ENCODE results near the gene ANGPTL3.
"Not testable (repeated sequence)": the region's sequence is repeated elsewhere in the genome, so short reads cannot be mapped to it uniquely, and the experiment has no call there.

Gene ANGPTL3

DNA sequence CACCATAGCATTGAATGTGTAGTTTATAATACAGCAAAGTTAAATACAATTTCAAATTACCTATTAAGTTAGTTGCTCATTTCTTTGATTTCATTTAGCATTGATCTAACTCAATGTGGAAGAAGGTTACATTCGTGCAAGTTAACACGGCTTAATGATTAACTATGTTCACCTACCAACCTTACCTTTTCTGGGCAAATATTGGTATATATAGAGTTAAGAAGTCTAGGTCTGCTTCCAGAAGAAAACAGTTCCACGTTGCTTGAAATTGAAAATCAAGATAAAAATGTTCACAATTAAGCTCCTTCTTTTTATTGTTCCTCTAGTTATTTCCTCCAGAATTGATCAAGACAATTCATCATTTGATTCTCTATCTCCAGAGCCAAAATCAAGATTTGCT lies at the start of gene ANGPTL3:
Gene ANGPTL3, plus strand, starts transcription at position 240 of the 400 bp plus-strand sequence. Its CDS starts 47 bp downstream, at position 287.
- no peak for DNase-seq

DNA sequence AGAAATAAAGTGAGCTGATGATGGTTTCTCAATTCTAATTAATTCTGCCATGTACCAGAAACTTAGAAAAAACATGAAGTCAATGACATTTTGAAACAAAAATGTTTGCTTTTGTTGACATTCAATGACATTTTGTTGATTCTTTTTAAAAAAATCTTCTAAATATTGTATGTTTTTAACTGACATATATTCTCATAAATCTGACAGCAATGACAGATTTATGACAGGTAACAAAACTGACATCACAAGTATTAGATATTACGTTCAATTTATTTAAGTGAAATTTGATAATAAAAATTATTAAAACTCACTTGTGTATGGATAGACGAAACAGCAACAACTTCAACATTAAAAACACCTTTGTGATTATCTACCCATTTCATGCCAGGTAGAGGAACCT lies 36.0 kb upstream of the ANGPTL3 start:
- no peak for DNase-seq

DNA sequence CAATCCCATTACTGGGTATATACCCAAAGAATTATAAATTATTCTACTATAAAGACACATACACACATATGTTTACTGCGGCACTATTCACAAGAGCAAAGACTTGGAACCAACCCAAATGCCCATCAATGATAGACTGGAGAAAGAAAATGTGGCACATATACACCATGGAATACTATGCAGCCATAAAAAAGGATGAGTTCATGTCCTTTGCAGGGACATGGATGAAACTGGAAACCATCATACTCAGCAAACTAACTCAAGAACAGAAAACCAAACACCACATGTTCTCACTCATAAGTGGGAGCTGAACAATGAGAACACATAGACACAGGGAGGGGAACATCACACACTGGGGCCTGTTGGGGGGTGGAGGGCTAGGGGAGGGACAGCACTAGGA lies 30.1 kb upstream of the ANGPTL3 start:
- not testable (repeated sequence) for DNase-seq

- not testable (repeated sequence) for DNase-seq
Observed at GRCh38 chr1:62567926-62568325, 29.4 kb upstream of the ANGPTL3 start.

GRCh38 chr1:62571517-62571916 lies 25.8 kb upstream of the ANGPTL3 start:
- not testable (repeated sequence) for DNase-seq

GRCh38 chr1:62572476-62572875 lies 24.8 kb upstream of the ANGPTL3 start:
- no peak for DNase-seq

DNA sequence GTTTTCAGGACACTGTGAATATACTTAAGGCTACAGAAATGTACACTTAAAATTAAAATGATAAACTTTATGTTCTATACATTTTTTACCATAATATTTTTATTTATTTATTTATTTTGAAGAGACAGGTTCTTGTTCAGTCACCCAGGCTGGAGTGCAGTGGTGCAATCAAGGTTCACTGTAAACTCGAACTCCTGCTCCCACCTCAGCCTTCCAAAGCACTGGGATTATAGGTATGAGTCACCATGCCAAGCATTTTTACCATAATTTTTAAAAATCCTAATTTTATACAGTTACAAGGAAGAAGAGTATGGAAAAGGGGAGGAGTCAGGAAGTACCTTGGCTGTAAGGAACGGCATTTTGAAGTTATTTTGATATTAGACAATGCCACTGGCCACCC lies 23.6 kb upstream of the ANGPTL3 start:
- DNase-seq = no peak

GRCh38 chr1:62585469-62586155 lies 11.7 kb upstream of the ANGPTL3 start:
- DNase-seq = no peak

DNA sequence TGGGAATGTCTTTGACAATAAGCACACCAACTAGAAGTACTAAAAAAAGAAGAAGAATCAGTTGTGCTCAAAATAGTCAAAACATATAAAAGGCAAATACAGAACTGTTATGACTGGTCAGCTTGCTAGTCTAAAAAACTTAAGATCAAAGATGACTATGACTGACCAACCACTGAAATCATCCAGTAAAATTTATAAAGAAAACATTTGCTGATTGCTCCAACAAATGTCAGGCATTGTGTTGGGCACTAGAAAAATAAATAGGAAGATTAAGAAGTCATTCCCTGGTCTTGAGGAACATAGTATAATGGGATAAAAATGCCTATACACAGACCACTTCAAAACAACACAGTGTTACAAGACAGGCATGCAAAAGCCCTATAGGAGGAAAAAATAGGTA lies 9.3 kb upstream of the ANGPTL3 start:
- DNase-seq = no peak

DNA sequence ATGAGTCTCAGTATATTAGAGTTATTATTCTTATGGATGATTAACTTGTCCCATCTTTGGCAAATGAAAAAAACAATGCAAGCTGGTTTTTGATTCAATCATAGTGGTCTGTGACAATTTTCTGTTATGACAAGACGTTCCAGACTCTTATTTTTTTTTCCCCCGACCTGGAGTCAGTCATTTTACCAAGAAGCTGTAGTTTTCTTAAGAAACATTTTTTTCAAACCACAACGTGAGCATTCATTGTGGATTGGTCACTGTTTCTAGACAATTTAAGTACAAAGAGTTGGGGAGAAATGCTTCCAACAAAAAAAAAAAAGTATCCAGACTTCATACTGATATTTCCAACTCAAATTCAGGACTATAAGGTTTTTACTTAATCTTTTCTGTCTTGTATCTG lies 8.0 kb upstream of the ANGPTL3 start:
- DNase-seq = no peak

GRCh38 chr1:62590255-62590969 lies 6.9 kb upstream of the ANGPTL3 start:
- no peak for DNase-seq

DNA sequence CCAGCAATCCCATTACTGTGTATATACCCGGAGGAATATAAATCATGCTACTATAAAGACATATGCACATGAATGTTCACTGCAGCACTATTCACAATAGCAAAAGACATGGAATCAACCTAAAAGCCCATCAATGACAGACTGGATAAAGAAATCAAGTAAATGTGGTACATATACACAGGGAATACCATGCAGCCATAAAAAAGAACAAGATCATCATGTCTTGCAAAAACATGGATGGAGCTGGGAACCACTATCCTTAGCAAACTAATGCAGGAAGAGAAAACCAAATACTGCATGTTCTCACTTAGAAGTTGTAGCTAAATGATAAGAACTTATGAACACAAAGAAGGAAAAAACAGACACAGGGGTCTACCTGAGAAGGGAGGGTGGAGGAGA lies 6.4 kb upstream of the ANGPTL3 start:
- DNase-seq = no peak

DNA sequence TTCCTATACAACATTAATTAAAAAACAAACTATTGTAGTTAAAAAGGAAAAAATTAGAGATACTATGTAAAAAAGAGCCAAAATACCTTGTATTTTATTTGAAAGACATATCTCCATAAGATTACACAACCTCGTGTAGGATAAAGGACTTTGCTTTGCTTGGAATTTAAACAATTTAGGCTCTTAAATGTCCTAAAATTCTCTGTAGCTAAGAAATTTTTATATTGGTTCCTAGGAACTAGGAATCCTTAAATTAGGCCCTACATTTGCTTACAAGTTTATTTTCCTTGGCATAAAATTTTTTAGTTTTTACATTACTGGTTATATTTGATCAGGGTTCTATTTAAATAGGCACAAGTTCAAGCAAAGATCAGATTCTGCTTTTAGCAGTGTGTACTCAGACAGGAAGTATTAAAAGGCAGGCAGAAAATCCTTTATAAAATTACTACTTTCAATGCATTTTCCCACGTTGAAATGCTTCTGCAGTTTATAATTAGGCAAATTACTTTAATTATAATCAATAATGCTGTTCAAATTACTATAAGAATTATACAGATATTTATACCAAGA lies 3.4 kb upstream of the ANGPTL3 start:
- DNase-seq = no peak

GRCh38 chr1:62595647-62596046 lies 1.7 kb upstream of the ANGPTL3 start:
- no peak for DNase-seq

DNA sequence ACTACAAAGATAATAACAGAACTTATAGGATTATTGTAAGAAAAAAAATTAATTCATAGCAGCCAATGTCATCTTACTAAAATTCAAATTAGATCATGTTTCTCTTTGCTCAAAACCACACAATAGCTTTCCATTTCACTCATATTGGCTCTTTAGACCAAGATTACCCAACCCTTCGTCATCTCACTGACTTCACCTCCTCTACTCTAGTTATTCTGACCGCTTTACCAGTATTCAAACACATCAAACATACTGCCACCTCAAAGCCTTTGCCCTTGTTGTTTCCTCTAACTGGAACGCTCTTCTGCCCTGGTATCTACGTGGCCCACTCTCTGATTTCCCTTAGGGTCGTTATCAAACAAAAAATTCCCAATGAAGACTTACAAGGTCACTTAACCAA lies 1.7 kb downstream of the ANGPTL3 start:
- no peak for DNase-seq

- no peak for DNase-seq
Observed at GRCh38 chr1:62601457-62601856, 4.1 kb downstream of the ANGPTL3 start.

DNA sequence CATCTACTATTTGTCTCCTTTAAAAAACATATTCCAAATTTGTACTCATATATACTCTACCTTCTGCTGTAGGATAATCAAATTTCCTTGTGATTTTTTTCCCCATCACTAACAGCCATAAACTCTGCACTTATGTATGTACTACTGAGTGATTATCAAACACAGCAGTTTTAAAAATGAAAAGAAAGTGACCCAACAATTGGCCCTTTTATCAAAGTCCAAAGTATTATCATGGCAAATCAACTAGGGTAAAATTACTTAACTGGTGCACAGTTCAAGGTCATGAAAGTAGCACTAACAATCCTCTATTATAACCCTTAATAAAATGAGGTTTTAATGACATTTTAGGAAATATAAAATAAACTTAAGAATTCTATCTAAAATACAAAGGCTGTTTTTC lies 11.6 kb downstream of the ANGPTL3 start:
- no peak for DNase-seq

DNA sequence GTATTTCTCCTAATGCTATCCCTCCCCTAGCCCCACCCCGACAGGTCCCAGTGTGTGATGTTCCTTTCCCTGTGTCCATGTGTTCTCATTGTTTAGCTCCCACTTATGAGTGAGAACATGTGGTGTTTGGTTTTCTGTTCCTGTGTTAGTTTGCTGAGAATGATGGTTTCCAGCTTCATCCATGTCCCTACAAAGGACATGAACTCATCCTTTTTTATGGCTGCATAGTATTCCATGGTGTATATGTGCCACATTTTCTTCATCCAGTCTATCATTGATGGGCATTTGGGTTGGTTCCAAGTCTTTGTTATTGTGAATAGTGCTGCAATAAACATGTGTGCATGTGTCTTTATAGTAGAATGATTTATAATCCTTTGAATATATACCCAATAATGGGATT lies 13.3 kb downstream of the ANGPTL3 start:
- not testable (repeated sequence) for DNase-seq

- DNase-seq = no peak
Observed at GRCh38 chr1:62612770-62613169, 15.4 kb downstream of the ANGPTL3 start.

- no peak for DNase-seq
Observed at GRCh38 chr1:62613325-62613727, 16.0 kb downstream of the ANGPTL3 start.

DNA sequence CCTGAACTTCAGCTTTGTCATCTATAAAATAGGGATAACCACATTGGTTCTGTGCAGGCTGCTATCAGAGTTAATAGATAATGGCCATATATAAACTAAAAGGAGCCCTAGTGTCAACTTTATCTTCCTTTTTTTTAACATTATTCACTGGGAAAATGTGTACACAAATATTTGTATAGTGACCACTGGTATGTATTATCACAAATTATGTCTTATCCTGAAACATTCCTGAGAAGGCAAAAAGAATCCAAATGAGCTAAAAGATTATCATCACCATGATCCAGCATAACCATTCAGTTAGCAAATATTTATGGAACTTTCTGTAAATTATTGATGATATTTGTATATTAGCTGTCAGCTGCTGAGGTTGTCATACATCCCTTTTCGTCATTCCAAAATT lies 16.6 kb downstream of the ANGPTL3 start:
- DNase-seq = no peak

DNA sequence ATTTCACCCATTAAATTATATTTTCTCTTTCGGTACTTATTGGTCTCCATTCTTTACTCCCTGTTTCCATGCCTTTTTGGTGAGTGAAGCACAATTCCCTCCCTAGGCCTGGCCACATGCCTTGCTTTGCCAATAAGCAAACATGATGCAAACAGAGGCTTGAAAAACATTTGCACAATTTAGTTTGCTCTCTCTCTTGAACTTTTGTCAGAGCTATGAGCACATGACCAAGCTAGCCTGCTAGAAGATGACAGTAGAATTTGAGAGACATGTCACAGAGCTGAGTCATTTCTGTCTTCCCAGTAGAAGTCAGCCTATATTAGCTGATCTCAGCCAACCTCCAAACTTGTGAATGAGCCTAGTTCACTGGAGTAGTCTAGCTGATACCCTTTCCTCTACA lies 24.6 kb downstream of the ANGPTL3 start:
- DNase-seq = no peak

DNA sequence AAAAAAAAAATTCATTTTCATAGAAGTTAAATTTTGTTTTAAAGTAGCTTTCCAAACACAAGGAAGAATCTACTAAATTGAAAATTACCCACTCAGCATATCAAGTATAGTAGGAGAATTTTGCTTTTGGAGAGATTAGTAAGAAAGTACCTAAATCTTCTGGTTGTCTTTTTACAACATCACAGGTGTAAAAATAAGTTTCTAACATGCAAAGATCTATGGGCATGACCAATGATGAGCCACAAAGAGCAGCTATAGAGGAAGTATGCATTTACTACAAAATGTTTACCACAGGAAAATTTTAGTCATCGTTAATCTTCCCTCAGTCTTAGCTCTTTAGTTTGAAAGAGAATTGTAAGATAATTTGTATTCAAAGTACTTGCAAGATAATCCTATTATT lies 28.1 kb downstream of the ANGPTL3 start:
- DNase-seq = no peak

DNA sequence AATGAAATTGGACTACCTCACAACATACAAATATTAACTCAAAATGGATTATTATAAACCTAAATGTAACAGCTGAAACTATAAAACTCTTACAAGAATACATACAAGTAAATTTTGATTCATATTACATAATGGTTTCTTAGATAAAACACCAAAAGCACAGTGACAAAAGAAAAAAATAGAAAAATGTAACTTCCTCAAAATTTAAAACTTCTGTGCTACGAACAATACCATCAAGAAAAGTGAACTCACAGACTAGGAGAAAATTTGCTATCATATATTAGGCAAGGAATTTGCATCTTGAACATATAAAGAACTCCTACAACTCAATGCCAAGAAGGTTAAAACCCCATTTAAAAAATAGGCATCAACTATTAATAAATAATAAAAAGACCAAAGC lies 31.2 kb downstream of the ANGPTL3 start:
- no peak for DNase-seq
